ENCODE data around the gene SPOCD1. TPM values are rescaled to one million over a fixed set of nuclear protein-coding genes. Genes with fewer than 3 reads are reported as not detected.

The SPOCD1 gene
- total RNA-seq, 3 donors from 2014 or later = 0.15 to 11.1 (median 1.1) TPM

DNA sequence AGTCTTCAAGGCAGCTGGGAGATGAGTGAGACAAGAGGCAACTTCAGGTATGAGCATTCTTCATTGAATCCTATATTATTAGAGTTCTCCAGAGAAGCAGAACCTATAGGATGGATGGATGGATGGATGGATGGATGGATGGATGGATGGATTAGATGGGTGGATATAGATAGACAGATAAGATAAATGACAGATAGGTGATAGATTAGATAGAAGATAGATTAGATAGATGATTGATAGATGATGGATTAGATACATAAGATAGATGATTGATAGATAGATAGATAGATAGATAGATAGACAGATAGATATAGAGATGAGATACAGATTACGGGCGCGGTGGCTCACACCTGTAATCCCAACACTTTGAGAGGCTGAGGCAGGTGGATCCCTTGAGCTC lies 43.2 kb upstream of the SPOCD1 start:
- Histone ChIP-seq H3K4me3 (no peak overlapping the region), H3K9me3 (no peaks in the 10 kb centered on the region), H3K27me3 (no peaks in the 10 kb centered on the region), H3K4me1 (no peaks in the 10 kb centered on the region), H3K27ac (no peak overlapping the region), H3K36me3 (no peaks in the 10 kb centered on the region)
- TF ChIP-seq POLR2A (IDR thresholded peaks at IDR 0.05) = no peak
- no peak for DNase-seq (ENCODE audit: low spot score in 2 of 2)
- intact Hi-C loops (cut with DNase I; ENCODE audit: low total_unique reads) = no loop called here

DNA sequence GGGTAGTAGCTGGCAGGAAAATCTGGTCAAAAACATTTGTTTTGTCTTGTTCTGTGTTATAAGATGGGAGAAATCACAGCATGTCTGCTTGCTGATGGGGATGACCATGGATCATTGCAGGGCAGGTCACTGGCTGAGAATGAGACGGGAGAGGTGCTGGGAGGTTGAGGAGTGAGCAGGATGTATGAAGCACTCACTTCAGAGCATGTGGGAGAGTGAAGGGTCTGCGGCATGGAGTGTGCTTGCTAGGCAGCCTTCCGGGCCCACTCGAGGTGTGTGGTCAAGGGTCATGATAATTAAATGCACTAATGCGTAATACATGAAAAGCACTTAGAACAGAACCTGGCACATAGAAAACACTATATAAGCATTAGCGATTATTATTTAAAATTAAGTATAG lies 42.0 kb upstream of the SPOCD1 start:
- Histone ChIP-seq H3K27me3 (no peaks in the 10 kb centered on the region), H3K36me3 (no peaks in the 10 kb centered on the region), H3K27ac (no peak overlapping the region), H3K4me1 (no peaks in the 10 kb centered on the region), H3K9me3 (no peaks in the 10 kb centered on the region), H3K4me3 (no peak overlapping the region)
- TF ChIP-seq POLR2AphosphoS5 (IDR thresholded peaks at IDR 0.05) (no peak), POLR2A (IDR thresholded peaks at IDR 0.05) (no peak)
- TF ChIP-seq, protein P1, sequence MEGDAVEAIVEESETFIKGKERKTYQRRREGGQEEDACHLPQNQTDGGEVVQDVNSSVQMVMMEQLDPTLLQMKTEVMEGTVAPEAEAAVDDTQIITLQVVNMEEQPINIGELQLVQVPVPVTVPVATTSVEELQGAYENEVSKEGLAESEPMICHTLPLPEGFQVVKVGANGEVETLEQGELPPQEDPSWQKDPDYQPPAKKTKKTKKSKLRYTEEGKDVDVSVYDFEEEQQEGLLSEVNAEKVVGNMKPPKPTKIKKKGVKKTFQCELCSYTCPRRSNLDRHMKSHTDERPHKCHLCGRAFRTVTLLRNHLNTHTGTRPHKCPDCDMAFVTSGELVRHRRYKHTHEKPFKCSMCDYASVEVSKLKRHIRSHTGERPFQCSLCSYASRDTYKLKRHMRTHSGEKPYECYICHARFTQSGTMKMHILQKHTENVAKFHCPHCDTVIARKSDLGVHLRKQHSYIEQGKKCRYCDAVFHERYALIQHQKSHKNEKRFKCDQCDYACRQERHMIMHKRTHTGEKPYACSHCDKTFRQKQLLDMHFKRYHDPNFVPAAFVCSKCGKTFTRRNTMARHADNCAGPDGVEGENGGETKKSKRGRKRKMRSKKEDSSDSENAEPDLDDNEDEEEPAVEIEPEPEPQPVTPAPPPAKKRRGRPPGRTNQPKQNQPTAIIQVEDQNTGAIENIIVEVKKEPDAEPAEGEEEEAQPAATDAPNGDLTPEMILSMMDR (IDR thresholded peaks at IDR 0.05) = no peak
- intact Hi-C loops (cut with DNase I; ENCODE audit: low total_unique reads) = no loop called here
- no peak for DNase-seq (ENCODE audit: low spot score in 2 of 2)

DNA sequence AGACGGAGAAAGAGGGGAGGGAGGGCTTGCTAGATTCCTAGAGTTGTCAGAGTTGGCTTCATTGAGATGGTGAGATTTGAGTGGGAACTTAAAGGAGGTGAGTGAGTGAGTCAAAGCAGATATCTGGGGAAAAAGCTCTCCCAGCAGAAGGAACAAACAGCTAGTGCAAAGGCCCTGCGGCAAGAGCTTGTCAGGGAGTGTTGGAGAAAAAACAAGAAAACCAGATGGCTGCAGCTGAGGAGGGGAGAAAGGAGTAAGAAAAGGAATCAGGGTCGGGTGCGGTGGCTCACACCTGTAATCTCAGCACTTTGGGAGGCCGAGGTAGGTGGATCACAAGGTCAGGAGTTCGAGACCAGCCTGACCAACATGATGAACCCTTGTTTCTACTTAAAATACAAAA lies 40.3 kb upstream of the SPOCD1 start:
- Histone ChIP-seq H3K4me3 (no peak overlapping the region), H3K36me3 (no peaks in the 10 kb centered on the region), H3K27ac (no peak overlapping the region), H3K9me3 (no peaks in the 10 kb centered on the region), H3K27me3 (no peaks in the 10 kb centered on the region), H3K4me1 (no peaks in the 10 kb centered on the region)
- intact Hi-C loops (cut with DNase I; ENCODE audit: low total_unique reads) = no loop called here
- DNase-seq (ENCODE audit: low spot score in 2 of 2) = no peak
- TF ChIP-seq POLR2A (IDR thresholded peaks at IDR 0.05) (no peak), POLR2AphosphoS5 (IDR thresholded peaks at IDR 0.05) (no peak)
- TF ChIP-seq, protein P1 (IDR thresholded peaks at IDR 0.05) = no peak

DNA sequence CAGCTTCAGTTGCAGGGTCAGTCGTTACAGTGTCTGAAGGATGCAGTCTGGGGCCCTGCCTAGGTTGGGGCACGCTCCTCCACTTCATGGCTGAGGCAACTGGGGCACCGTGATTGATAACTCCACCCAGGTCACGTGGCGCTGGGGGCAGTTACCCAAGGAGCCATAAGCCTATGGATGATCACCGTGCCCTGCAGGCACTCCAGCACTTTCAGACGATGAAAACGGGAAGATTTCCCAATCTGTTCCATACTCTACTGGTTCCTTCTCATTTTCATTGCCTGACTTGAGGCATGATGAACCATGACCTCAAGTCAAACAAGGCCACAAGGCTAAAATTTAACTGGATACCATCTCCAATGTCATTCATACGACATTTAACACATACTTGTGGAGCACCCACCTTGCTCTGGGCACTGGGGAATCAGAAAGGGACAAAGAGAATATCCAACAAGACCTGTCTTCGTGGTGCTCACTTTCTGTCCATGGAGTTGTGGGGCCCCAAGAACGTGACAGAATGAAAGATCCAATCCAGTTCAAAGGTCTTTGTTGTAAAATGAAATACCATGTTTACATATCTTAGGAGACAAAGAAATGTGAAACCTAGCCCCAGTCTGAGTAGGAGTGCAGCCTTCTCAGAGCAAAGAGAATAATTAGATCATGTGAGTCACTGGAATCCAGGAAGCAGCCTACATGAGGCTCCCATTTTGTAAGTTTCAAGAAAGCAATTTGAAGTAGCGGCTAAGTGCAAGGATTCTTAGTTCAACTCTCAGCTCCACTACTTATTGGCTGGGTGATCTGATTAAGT lies 39.4 kb upstream of the SPOCD1 start:
- Histone ChIP-seq H3K36me3 (no peaks in the 10 kb centered on the region), H3K27ac (no peak overlapping the region), H3K9me3 (no peaks in the 10 kb centered on the region), H3K27me3 (no peaks in the 10 kb centered on the region), H3K4me1 (no peaks in the 10 kb centered on the region), H3K4me3 (no peak overlapping the region)
- TF ChIP-seq POLR2AphosphoS5 (IDR thresholded peaks at IDR 0.05) = no peak
- TF ChIP-seq, protein P1 (IDR thresholded peaks at IDR 0.05) = no peak
- TF ChIP-seq POLR2A (IDR thresholded peaks at IDR 0.05) = no peak
- DNase-seq (ENCODE audit: low spot score in 2 of 2) = no peak
- intact Hi-C loops (cut with DNase I; ENCODE audit: low total_unique reads) = no loop called here

DNA sequence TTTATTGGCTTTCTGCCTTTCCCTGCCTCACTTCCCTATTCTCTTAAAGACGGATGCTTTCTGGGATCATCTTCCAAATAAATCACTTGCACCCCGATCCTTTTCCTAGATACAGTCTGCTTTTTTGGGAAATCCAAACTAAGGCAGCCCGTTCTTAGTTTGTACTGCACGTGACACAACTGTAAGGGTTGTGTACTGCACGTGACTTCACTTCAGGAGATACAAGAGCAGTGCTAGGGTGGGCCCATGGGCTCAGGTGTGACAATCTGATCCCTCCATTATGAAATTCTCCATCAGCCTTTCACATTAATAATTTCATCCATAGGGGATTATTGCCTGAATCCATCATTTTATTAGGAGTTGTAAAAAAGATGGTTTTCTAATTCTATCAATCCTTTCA lies 33.8 kb upstream of the SPOCD1 start:
- no peak overlapping the region for H3K27ac ChIP-seq
- H3K27me3 ChIP-seq = no peaks in the 10 kb centered on the region
- TF ChIP-seq POLR2A (IDR thresholded peaks at IDR 0.05) = no peak
- TF ChIP-seq POLR2AphosphoS5 (IDR thresholded peaks at IDR 0.05) = no peak
- no peaks in the 10 kb centered on the region for H3K4me1 ChIP-seq
- no peak for DNase-seq (ENCODE audit: low spot score in 2 of 2)
- H3K4me3 ChIP-seq = no peak overlapping the region
- no peaks in the 10 kb centered on the region for H3K36me3 ChIP-seq
- no peaks in the 10 kb centered on the region for H3K9me3 ChIP-seq
- intact Hi-C loops (cut with DNase I; ENCODE audit: low total_unique reads) = no loop called here

DNA sequence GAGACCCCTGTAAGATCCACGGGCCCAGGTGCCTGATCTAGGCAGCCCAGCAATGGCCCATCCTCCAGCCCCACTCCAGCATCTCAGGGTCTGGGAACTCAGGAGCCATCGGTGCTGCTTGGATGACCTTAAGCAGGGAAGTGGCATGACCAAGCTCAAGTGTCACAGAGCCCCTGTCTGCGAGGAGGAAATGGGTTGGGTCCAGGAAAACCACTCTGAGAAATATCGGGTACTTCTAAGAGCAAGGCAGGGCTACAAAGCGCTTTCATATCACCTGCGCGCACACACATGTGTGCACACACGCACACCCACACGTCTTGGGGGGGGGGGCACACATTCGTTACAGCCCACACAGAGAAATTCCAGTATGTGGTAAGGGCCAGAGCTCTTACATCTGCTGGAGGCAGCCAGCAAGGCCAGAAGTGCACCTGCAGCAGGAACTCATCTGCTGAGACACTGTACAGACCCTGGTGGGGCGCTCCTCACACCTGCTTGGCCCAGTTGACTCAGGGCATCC lies 32.6 kb upstream of the SPOCD1 start:
- Histone ChIP-seq H3K27ac (no peak overlapping the region), H3K36me3 (no peaks in the 10 kb centered on the region), H3K4me3 (no peak overlapping the region), H3K9me3 (no peaks in the 10 kb centered on the region), H3K4me1 (no peaks in the 10 kb centered on the region), H3K27me3 (no peaks in the 10 kb centered on the region)
- intact Hi-C loops (cut with DNase I; ENCODE audit: low total_unique reads) = no loop called here
- no peak for DNase-seq (ENCODE audit: low spot score in 2 of 2)
- TF ChIP-seq, protein P1 (IDR thresholded peaks at IDR 0.05) = no peak
- TF ChIP-seq POLR2A (IDR thresholded peaks at IDR 0.05) = no peak
- no peak for TF ChIP-seq POLR2AphosphoS5 (IDR thresholded peaks at IDR 0.05)
